ENCODE data around the gene SDK1. TPM values are rescaled to one million over a fixed set of nuclear protein-coding genes. Genes with fewer than 3 reads are reported as not detected.

The SDK1 gene
- total and polyA plus RNA-seq, 2 experiments from 2014 or later: 2.1 to 10.0 TPM

- TF ChIP-seq, protein P1, sequence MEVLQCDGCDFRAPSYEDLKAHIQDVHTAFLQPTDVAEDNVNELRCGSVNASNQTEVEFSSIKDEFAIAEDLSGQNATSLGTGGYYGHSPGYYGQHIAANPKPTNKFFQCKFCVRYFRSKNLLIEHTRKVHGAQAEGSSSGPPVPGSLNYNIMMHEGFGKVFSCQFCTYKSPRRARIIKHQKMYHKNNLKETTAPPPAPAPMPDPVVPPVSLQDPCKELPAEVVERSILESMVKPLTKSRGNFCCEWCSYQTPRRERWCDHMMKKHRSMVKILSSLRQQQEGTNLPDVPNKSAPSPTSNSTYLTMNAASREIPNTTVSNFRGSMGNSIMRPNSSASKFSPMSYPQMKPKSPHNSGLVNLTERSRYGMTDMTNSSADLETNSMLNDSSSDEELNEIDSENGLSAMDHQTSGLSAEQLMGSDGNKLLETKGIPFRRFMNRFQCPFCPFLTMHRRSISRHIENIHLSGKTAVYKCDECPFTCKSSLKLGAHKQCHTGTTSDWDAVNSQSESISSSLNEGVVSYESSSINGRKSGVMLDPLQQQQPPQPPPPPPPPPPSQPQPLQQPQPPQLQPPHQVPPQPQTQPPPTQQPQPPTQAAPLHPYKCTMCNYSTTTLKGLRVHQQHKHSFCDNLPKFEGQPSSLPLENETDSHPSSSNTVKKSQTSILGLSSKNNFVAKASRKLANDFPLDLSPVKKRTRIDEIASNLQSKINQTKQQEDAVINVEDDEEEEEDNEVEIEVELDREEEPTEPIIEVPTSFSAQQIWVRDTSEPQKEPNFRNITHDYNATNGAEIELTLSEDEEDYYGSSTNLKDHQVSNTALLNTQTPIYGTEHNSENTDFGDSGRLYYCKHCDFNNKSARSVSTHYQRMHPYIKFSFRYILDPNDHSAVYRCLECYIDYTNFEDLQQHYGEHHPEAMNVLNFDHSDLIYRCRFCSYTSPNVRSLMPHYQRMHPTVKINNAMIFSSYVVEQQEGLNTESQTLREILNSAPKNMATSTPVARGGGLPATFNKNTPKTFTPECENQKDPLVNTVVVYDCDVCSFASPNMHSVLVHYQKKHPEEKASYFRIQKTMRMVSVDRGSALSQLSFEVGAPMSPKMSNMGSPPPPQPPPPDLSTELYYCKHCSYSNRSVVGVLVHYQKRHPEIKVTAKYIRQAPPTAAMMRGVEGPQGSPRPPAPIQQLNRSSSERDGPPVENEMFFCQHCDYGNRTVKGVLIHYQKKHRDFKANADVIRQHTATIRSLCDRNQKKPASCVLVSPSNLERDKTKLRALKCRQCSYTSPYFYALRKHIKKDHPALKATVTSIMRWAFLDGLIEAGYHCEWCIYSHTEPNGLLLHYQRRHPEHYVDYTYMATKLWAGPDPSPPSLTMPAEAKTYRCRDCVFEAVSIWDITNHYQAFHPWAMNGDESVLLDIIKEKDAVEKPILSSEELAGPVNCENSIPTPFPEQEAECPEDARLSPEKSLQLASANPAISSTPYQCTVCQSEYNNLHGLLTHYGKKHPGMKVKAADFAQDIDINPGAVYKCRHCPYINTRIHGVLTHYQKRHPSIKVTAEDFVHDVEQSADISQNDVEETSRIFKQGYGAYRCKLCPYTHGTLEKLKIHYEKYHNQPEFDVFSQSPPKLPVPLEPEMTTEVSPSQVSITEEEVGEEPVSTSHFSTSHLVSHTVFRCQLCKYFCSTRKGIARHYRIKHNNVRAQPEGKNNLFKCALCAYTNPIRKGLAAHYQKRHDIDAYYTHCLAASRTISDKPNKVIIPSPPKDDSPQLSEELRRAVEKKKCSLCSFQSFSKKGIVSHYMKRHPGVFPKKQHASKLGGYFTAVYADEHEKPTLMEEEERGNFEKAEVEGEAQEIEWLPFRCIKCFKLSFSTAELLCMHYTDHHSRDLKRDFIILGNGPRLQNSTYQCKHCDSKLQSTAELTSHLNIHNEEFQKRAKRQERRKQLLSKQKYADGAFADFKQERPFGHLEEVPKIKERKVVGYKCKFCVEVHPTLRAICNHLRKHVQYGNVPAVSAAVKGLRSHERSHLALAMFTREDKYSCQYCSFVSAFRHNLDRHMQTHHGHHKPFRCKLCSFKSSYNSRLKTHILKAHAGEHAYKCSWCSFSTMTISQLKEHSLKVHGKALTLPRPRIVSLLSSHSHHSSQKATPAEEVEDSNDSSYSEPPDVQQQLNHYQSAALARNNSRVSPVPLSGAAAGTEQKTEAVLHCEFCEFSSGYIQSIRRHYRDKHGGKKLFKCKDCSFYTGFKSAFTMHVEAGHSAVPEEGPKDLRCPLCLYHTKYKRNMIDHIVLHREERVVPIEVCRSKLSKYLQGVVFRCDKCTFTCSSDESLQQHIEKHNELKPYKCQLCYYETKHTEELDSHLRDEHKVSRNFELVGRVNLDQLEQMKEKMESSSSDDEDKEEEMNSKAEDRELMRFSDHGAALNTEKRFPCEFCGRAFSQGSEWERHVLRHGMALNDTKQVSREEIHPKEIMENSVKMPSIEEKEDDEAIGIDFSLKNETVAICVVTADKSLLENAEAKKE (CRISPR knock-in tag; IDR thresholded peaks at IDR 0.05): no peak
- TF ChIP-seq, protein P2, sequence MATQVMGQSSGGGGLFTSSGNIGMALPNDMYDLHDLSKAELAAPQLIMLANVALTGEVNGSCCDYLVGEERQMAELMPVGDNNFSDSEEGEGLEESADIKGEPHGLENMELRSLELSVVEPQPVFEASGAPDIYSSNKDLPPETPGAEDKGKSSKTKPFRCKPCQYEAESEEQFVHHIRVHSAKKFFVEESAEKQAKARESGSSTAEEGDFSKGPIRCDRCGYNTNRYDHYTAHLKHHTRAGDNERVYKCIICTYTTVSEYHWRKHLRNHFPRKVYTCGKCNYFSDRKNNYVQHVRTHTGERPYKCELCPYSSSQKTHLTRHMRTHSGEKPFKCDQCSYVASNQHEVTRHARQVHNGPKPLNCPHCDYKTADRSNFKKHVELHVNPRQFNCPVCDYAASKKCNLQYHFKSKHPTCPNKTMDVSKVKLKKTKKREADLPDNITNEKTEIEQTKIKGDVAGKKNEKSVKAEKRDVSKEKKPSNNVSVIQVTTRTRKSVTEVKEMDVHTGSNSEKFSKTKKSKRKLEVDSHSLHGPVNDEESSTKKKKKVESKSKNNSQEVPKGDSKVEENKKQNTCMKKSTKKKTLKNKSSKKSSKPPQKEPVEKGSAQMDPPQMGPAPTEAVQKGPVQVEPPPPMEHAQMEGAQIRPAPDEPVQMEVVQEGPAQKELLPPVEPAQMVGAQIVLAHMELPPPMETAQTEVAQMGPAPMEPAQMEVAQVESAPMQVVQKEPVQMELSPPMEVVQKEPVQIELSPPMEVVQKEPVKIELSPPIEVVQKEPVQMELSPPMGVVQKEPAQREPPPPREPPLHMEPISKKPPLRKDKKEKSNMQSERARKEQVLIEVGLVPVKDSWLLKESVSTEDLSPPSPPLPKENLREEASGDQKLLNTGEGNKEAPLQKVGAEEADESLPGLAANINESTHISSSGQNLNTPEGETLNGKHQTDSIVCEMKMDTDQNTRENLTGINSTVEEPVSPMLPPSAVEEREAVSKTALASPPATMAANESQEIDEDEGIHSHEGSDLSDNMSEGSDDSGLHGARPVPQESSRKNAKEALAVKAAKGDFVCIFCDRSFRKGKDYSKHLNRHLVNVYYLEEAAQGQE (IDR thresholded peaks at IDR 0.05; ENCODE audit: unreplicated experiment): no peak
- TF ChIP-seq NANOG (IDR thresholded peaks at IDR 0.05; ENCODE audit: borderline replicate concordance): no peak
- TF ChIP-seq CREB1 (CRISPR knock-in tag; IDR thresholded peaks at IDR 0.05; ENCODE audit: low read depth): no peak
- no peak for TF ChIP-seq CTCF (conservative IDR thresholded peaks at IDR 0.05; ENCODE audit: low read depth in 2 of 2)
- TF ChIP-seq ZNF114 (CRISPR knock-in tag; IDR thresholded peaks at IDR 0.05): no peak
Observed at GRCh38 chr7:3416453-3416852, 115.4 kb downstream of the SDK1 start (continued).

Data from GM23338 (cell line).